ENCODE results near the gene ESYT2.
"Not testable (repeated sequence)": the region's sequence is repeated elsewhere in the genome, so short reads cannot be mapped to it uniquely, and the experiment has no call there.

Gene ESYT2

GRCh38 chr7:158703679-158704523, 125.4 kb downstream of the ESYT2 start:
- not testable (repeated sequence) for DNase-seq (ENCODE audit: low read depth in 1 of 2, low spot score in 1 of 2)

GRCh38 chr7:158702944-158703343, 126.4 kb downstream of the ESYT2 start:
- DNase-seq (ENCODE audit: low read depth in 1 of 2, low spot score in 1 of 2), result no peak

- no peak for DNase-seq (ENCODE audit: low read depth in 1 of 2, low spot score in 1 of 2)
Measured at GRCh38 chr7:158702196-158702595, 127.1 kb downstream of the ESYT2 start.

DNA sequence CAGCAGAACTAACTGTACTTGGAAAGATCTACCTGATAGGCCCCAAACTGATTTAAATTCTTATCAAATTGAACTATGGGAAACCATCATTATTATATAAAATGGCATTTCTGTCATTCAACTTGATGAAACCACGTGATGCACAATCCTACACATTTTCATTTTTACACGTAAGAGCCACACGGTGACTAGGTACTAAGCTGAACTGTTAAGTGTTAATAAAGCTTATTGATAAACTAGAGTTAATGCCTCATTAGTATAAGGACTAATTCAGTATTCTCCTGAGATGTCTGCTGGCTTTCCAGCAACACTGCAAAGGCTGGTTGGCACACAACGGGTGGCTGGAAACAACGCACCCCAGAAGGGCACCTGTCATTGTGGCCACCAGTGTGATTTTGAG, 129.3 kb downstream of the ESYT2 start:
- DNase-seq (ENCODE audit: low read depth in 1 of 2, low spot score in 1 of 2), result no peak

- no peak for DNase-seq (ENCODE audit: low read depth in 1 of 2, low spot score in 1 of 2)
Measured at GRCh38 chr7:158699341-158699740, 130.0 kb downstream of the ESYT2 start.

GRCh38 chr7:158698657-158699195, 130.6 kb downstream of the ESYT2 start:
- no peak for DNase-seq (ENCODE audit: low read depth in 1 of 2, low spot score in 1 of 2)

DNA sequence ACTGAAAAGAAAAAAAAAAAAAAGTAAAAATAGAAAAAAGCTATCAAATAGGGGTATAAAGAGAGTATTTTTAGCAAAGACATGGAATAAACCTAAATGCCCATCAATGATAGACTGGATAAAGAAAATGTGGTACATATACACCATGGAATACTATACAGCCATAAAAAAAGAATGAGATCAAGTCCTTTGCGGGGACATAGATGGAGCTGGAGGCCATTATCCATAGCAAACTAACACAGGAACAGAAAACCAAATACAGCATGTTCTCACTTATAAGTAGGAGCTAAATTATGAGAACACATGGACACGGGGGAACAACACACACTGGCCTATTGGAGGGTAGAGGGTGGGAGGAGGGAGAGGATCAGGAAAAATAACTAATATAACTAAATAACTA, 131.7 kb downstream of the ESYT2 start:
- DNase-seq (ENCODE audit: low read depth in 1 of 2, low spot score in 1 of 2), result not testable (repeated sequence)

- peak in 1 of 2 donors; percentile 28 for DNase-seq (ENCODE audit: low read depth in 1 of 2, low spot score in 1 of 2)
Measured at GRCh38 chr7:158695726-158696452, 133.4 kb downstream of the ESYT2 start.

- DNase-seq (ENCODE audit: low read depth in 1 of 2, low spot score in 1 of 2), result no peak
Measured at GRCh38 chr7:158695056-158695455, 134.3 kb downstream of the ESYT2 start.

DNA sequence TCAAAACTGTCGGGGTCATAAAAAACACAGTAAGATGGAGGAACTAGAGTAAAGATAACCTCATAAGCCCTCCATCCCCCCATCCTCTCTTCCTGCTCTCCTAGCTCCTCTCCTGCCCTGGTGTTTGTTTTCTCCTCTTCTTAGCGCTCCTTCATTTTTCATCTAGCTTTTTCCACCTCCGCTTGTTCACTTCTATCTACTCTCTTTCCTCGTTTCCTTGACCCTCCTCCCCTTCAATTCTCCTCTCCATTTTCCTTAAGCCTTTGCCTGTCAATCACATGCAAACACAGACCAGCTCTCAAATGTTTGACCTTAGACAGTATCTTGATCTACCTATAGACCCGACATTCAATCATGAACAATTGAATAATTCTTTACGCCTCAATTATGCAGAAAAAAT, 134.7 kb downstream of the ESYT2 start:
- DNase-seq (ENCODE audit: low read depth in 1 of 2, low spot score in 1 of 2), result no peak

GRCh38 chr7:158689488-158689887, 139.8 kb downstream of the ESYT2 start:
- no peak for DNase-seq (ENCODE audit: low read depth in 1 of 2, low spot score in 1 of 2)

GRCh38 chr7:158687406-158687805, 141.9 kb downstream of the ESYT2 start:
- no peak for DNase-seq (ENCODE audit: low read depth in 1 of 2, low spot score in 1 of 2)

- no peak for DNase-seq (ENCODE audit: low read depth in 1 of 2, low spot score in 1 of 2)
Measured at GRCh38 chr7:158685693-158686092, 143.6 kb downstream of the ESYT2 start.

GRCh38 chr7:158684329-158684728, 145.0 kb downstream of the ESYT2 start:
- no peak for DNase-seq (ENCODE audit: low read depth in 1 of 2, low spot score in 1 of 2)

DNA sequence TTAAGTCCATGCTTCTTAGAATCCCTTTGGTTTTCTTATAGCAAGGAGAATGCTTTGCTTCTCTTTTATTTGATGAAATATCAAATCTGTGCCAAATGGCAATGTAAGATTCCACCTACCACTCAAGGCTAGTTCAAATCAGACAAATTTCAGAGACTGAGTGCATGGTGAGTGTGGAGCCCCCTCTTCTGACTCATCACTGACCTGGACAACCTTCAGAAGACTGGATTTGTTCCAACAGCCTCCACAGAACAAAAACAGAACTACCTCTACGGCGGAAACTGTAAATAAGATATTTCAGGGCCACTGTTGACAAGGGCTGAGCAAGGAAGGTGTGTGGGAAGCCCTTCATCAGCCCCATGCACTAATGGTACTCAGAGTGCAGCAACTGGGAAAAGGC, 145.8 kb downstream of the ESYT2 start:
- no peak for DNase-seq (ENCODE audit: low read depth in 1 of 2, low spot score in 1 of 2)

GRCh38 chr7:158682456-158682855, 146.9 kb downstream of the ESYT2 start:
- no peak for DNase-seq (ENCODE audit: low read depth in 1 of 2, low spot score in 1 of 2)
